ENCODE results near the gene OPCML.

The OPCML gene

GRCh38 chr11:133216813-133217212, 315.5 kb downstream of the OPCML start:
- DNase-seq (ENCODE audit: low spot score): no peak
- no peak for TF ChIP-seq CTCF (IDR thresholded peaks at IDR 0.05; ENCODE audit: extremely low read depth, missing control alignments)

DNA sequence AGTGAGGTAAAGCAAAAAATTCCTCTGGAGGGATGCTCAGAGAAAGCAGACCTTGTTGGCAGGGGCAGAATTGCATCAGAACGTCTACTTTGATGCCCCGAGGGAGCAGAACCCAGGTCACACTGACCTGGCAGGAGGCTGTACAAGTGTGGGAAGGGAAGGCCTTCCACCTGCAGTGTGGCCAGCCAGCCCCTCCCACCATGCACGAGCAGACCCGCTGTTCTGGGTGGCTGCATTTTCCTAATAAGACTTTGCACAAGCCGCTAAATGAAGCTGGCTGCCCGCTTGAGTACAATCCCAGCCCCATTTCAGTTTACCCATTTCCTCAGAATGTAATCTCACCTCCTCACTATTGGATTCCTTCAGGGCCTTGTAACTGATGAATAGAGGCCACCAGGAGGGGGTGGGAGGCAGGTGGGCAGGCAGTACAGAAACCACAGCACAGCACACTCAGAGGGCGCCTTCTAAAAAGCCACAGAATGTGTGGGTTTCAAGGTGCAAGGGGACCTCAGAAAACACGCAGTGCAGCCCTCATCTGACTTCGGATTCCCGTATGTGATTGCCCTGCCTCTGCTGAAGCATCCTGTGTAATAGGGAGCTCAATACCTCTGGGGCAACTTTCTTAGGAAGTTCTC, 316.6 kb downstream of the OPCML start:
- no peak for TF ChIP-seq CTCF (IDR thresholded peaks at IDR 0.05; ENCODE audit: extremely low read depth, missing control alignments)
- DNase-seq (ENCODE audit: low spot score): no peak

DNA sequence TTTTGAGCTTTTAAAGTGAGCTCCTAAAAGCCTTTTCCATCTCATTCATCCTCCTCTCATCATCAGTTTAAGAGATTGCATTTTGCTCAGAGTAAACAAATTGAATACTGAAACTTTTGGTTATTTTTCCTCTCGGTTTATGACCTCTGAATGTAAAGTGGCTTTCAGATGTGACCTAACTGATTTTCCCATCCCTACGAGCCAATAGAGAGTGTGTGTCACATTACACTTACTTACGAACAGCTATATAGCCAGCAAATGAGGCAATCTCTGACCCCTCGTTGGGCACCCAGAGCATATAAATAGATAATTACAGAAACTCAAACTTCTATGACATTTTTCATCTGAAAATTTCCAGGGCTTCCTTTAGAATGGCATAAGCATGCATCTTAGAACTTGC, 317.7 kb downstream of the OPCML start:
- TF ChIP-seq CTCF (IDR thresholded peaks at IDR 0.05; ENCODE audit: extremely low read depth, missing control alignments): no peak
- no peak for DNase-seq (ENCODE audit: low spot score)

GRCh38 chr11:133212201-133212600, 320.1 kb downstream of the OPCML start:
- no peak for TF ChIP-seq CTCF (IDR thresholded peaks at IDR 0.05; ENCODE audit: extremely low read depth, missing control alignments)
- DNase-seq (ENCODE audit: low spot score): no peak

DNA sequence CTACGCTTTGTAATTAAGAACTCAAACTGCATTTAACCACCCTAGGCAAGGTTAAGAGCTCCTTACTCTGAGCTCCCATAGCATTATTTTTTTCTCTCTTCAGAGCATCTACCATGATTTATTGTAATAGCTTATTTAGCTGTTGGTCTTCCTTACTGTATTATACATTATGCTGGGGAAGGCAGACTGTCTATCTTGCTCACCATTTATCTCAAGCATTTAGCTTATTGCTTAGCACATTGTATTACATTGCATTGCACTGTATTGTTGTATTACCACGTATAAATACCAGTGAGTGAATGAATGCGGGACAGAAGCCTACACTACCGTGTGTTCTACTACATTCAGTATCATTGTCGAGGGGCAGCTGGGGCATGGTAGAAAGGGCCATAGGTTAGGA, 324.3 kb downstream of the OPCML start:
- DNase-seq (ENCODE audit: low spot score): no peak
- no peak for TF ChIP-seq CTCF (IDR thresholded peaks at IDR 0.05; ENCODE audit: extremely low read depth, missing control alignments)

DNA sequence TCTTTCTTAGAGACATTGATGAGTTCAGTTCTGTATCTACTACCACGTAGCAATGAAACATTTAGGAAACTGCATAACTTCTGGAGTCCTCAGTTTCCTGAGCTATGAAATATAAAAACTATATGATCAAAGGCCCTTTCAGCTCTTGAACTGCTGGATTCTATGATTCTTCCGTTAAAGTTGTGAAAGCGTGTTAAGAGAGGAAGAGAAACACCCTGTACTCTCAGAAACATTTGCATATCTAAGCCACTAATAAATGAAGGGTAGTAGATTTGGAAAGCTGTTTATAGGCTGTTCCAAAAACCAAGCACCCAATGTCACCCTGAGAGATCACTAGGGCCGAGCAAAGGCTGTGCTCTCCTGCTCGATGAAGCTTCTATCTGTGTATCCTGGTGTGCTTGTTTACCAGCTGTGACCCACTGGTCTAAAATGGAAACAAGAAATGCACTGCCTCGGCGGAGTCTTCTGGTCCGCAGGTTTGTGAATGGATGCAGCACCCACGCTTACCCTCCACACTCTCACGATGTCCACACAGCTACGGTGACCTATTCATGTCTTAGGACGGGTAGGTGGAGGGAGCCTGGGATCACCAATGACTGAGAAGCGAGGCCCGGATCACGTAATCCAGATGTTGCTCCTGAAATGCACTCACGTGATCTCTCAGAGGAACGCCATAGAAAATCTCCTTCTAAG, 325.8 kb downstream of the OPCML start:
- TF ChIP-seq CTCF (IDR thresholded peaks at IDR 0.05; ENCODE audit: extremely low read depth, missing control alignments): no peak

DNA sequence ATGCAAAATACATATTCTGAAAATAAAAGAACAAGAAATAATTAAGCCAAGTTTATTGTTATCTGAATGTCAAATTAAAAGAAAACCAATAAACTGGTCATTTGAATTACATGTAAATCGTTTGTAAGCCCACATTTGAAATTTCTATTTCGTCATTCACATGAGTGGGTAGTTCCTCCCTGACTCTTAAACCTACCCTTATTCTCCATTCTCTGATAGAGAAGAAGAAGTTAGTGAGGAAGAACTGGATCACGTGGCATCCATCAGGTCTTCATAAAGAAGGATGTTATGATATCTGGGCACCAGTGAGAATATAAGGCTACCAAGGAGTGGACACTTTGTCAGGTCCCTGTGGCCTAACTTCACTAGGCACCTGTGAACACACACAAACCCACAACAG, 328.1 kb downstream of the OPCML start:
- TF ChIP-seq CTCF (IDR thresholded peaks at IDR 0.05; ENCODE audit: extremely low read depth, missing control alignments): no peak
- DNase-seq (ENCODE audit: low spot score): no peak

More for the DNA sequence above, 325.8 kb downstream of the OPCML start:
- no peak for DNase-seq (ENCODE audit: low spot score)
